Neural cell (in vitro differentiated cells): Measurements from ENCODE around the gene DUT.

Experiments
- CTCF ChIP-seq: fragments of 450-650 bp; IDR thresholded peaks from 2 replicates; pipeline ENCODE4 v1.5.1; 2014; ENCODE audit warnings: antibody characterized with exemption, mild to moderate bottlenecking, moderate library complexity; ENCODE audit not compliant: poor library complexity, severe bottlenecking
- EP300 ChIP-seq: fragments of 450-650 bp; conservative IDR thresholded peaks from 2 replicates; pipeline ENCODE4 v1.6.1; 2014; ENCODE audit warnings: antibody characterized with exemption, mild to moderate bottlenecking, moderate library complexity; ENCODE audit not compliant: poor library complexity, severe bottlenecking
- EZH2 ChIP-seq: fragments of 200-600, 300-800 bp; shearing (Covaris generic), sonication (generic); IDR thresholded peaks from 2 replicates; pipeline ENCODE4 v1.6.1; 2014; ENCODE audit warnings: antibody characterized with exemption, low read length, borderline replicate concordance, mild to moderate bottlenecking; ENCODE audit not compliant: insufficient read depth, poor library complexity, severe bottlenecking
- POLR2AphosphoS5 ChIP-seq: IDR thresholded peaks from 2 replicates; pipeline ENCODE4 v1.6.1; 2012

GRCh38 chr15:48375767-48376166 is 44.5 kb downstream of the DUT start:
- TF ChIP-seq CTCF (no peak), POLR2AphosphoS5 (no peak), EZH2 (no peak), EP300 (no peak)
